ENCODE results near the gene CFAP100.

The CFAP100 gene

GRCh38 chr3:126485956-126486355 is 91.2 kb downstream of the CFAP100 start:
- Histone ChIP-seq H3K36me3 (ENCODE audit: control insufficient read depth, insufficient read depth, low read length) (no peaks in the 10 kb centered on the region), H3K4me3 (ENCODE audit: low read depth, low read length) (no peak overlapping the region), H3K9me3 (ENCODE audit: control insufficient read depth, insufficient read depth, low read length) (no peaks in the 10 kb centered on the region), H3K27me3 (ENCODE audit: control insufficient read depth, insufficient read depth, low read length) (no peaks in the 10 kb centered on the region), H3K27ac (ENCODE audit: low read depth, low read length) (no peak overlapping the region), H3K4me1 (ENCODE audit: control insufficient read depth, insufficient read depth, low read length) (peaks cover 18% of the 10 kb centered on the region), H3K9ac (ENCODE audit: low read depth, low read length) (no peak overlapping the region)

Data from HUES48 (cell line).